HG03175 (cell line): Measurements from ENCODE around the gene AQR.

Source experiments
- ATAC-seq: cut with Tn5 transposase; IDR thresholded peaks from one replicate; pipeline ENCODE4 v1.9.1; 2021; ENCODE audit warnings: mild to moderate bottlenecking, moderate library complexity; ENCODE audit not compliant: unreplicated experiment

Gene AQR

DNA sequence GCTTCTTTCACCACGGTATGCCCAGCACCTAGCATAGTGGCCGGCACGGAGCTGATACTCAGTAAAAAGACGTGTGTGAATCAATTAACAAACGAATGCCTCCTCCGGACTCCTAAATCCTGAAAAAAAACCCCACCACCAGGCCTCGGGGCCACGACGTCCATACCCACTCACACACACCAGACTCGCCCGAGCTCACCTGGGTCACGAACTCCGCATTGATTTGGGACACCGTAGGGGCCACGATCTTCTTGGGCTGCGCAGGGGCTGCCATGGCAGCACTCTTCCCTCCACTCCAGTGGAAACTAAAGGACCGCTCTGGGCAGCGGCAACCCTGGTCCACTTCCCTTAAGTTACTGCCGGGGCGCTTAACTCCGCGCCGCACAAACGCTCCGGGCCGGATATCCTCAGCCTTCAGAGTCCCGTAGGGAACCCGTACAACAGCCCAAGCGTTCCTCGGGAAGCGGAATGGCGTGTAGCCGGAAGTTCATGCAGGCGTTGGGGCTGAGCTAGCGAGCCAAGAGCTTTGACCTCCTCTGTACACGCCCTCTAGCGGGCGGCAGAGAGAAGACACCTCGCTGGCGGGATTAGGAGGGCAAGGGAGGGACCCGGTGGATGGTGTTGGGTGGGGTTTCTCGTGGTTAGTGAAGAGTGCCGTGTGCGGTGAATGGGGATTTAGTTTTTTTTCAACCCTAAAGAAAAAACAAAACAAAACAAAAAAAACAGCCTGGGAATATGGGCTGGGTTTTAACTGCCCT, at the start of gene AQR:
AQR (minus strand) TSS at position 403 of the 758 bp plus-strand sequence; CDS start at position 274, 129 bp downstream.
- peak; percentile 97 for ATAC-seq

DNA sequence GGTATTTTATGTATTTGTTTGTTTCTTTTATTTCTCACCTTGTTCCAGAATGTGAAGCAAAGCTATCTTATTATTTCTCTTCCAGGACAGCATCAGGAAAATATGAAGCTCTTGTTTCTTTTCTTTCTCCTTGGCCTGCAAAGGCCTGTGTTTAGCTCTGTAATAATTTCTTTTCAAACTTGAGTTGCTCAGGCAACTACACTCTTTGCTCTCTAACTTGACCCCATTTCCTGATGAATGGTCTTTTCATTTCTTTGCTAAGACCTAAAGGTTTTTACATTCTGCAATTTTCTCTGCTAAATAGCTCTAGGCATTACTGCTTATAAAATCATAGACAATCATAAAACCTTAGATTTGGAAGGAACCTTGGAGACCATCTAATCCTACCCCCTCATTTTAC, 44.7 kb upstream of the AQR start:
- no peak for ATAC-seq

DNA sequence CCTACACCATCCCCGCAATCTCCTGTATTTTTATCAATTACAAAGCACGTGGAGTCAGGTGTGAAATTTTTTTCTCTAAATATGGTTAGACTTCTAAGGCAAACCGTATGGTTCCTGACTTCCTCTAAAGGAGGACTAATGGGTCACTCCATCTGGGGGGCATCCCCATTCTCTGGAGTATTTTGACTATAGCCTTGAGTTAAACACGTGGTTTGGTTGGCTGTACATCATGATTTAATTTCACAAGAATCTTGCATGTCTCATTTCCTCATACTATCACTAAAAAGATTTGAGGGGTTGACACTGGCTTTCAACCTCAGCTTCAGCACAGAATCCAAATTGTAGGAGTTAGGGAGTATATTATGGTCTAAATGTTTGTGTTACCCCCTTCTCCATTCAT, 43.8 kb upstream of the AQR start:
- no peak for ATAC-seq

DNA sequence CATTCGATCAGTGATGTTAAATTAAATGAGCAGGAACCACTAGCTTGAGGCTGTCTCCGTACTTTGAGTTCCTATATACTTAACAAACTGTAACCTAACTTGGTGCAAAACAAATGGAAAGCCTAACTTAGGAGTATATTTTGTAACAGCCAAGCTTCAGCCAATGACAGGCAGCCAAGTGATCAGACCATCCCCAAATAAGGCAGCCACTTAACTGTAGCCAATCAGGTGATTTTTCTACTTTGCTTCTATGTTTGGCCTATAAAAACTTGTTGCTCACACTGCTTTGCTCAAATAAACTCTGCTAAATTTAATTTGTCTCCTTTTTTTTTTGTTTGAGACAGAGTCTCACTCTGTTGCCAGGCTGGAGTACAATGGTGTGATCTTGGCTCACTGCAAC, 37.9 kb upstream of the AQR start:
- no peak for ATAC-seq

DNA sequence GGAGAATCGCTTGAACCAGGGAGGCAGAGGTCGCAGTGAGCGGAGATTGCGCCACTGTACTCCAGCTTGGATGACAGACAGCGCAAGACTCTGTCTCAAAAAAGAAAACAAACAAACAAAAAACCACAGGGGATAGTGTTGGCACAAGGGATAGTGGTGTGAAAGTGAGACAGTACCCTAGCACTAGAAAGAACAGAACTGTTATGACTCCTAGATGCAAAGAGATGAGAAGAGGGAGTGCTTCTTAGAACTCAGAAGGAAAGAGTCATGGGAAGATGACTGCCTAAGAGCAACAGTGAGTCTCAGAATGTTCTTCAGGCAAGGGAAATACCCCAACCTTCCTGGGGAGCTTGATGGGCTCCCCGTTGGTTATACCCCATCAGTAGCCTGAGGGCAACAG, 36.4 kb upstream of the AQR start:
- no peak for ATAC-seq

DNA sequence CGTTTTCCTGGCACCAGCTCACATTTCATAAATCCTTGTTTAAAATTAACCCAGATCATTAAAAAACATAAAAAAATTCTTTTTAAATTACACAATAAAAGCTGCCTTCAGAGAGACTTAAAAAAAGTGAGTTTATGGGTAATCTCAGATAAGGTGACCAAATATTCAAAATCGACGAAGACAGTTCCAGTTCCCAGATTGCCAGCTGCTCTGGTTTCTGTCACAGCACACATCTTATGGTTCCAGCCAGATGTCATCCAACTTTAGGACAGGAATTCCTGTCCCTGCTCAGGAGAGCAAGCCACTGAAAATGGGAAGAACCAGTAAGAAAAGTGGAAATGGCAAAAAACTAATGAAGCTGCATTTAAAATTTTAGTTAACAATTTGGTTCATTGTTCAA, 34.4 kb upstream of the AQR start:
- ATAC-seq, result no peak

DNA sequence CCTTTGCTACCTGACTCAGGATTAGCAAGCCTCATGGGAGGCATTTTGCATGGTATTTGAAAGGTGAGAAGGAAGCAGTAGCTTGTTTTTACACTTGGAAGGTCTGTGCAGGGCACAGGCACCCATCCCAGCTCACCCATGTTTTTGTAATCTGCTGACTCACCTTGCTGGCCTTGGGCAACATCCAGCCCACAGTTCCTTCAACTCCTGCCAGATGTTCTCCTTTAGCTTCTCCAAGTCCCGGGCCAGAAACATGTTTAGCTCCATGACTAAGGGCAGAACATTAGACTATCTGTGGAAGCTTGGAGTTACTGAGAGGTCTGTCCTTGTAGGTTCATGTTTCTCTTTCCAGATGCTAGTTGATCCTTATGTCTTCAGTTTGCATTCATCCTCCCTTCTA, 31.0 kb upstream of the AQR start:
- ATAC-seq, result no peak

DNA sequence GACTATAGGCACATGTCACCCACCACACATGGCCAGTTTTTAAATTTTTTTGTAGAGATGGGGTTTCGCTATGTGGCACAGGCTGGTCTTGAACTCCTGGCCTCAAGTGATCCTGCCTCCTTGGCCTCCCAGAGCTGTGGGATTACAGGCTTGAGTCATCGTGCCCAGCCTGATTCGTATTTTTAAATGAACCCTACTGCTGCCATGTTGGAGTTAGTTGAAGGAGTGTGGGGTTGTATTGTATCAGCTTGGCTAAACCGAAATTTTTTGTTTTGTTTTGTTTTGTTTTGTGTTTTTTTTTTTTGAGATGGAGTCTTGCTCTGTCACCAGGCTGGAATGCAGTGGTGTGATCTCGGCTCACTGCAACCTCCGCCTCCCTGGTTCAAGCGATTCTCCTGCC, 30.4 kb upstream of the AQR start:
- ATAC-seq, result no peak

DNA sequence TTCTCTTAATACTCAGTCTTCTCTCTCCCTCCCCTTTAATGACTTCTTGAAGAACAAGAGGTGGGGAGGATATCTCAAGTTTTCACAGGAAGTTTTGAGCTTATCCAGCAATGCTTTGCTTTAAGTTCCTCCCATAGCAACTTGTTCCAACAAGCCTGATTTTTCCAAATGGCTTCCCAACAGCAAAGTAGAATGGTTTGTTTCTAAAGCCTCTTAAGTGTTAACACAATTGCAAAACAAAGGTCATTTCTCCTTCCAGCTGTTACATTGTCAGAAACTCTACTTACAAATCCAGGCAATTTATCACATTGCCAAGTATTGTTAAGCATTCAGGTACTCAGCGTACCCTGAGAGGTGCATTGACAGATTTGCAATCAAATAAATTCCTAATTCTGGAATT, 25.4 kb upstream of the AQR start:
- no peak for ATAC-seq

DNA sequence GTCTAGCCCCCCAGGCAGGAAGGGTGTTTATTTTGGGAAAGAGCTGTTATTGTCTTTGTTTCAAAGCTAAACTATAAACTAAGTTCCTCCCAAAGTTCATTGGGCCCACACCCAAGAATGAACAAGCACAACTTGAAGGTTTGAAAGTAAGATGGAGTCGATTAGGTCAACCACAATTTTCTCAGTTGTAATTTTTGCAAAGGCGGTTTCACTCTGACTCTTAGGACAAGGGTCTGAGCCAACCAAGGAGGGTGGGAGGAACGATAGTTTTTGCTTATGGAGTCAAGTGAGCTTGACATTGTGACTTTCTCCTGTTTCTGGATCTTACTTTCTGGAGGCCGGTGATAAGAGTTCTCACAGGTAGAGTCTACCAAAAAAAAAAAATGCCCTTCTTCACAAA, 24.3 kb upstream of the AQR start:
- ATAC-seq, result peak; percentile 92

DNA sequence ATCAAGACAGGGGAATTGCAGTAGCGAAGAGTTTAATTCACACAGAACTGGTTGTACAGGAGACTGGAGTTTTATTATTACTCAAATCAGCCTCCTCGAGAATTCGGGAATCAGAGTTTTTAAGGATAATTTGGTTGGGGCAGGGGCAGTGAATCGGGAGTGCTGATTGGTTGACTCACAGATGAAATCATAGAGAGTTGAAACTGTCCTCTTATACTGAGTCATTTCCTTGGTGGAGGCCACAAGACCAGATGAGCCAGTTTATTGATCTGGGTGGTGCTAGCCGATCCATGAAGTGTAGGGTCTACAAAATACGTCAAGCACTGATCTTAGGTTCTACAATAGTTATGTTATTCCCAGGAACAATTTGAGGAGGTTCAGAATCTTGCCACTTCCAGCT, 23.9 kb upstream of the AQR start:
- ATAC-seq, result no peak

DNA sequence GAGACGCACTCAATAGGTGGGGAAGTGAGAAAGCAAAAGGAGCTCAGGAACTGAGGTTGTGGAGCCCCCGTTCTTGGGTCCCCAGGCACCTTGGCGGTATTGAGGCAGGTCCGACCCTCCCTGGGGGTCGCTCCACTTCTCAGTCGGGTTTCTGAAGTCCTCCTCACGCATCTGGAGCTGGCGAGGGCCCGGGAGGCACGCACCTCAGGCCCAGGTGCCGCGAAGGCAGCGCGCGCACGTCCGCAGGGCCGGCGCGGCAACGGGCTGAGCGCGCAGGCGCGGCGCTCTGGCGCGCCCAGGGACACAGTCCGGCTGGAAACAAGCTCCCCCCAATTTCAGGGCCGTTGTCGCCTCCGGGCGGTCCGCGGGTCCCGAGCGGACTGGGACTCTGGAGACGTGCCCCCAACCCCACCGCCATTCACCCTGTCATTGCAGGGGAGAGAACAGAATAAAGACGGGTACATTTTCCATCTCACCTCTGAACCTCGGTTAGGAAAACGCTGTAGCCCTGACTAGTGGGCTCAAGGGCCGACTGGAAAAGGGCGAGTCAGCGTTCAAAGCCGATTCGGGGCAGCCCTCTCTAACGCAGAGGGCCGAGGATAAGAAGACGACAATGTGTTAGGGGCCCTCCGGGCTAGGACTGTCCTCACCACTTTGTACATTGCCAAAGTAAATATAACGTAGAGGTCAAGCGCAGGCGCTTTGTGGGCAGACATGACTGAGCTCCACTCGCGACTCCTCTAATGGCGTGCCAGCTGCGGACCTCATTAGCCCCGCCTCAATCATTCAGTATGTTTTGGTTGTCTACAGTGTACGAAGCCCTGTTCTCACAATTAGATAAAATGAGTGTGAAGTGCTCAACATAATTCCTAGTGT, 18.7 kb upstream of the AQR start, which contains the start of gene ZNF770:
ZNF770 (minus strand) TSS at position 261 of the 876 bp plus-strand sequence. CDS start 4,853 bp downstream, outside the sequence.
- ATAC-seq, result peak; percentile 74

DNA sequence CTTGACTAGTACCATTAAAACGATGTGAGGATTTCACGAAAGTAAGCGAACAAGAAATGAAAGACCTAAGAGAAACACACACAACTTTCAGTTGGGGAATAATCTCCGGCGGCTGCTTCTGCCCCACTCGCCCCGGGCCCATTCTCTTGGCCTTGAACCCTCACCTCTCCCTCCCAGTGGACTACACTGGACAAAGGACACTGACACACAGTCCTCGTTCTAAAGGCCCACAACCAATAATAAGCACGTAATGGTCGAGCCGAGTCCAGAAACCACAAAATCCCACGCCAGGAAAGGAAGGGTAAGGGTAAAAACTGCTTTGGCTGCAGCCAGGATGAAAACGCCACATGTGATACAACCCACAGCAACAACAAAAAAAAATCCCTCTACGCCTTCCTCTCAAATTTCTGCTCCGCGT, 18.1 kb upstream of the AQR start:
- no peak for ATAC-seq

DNA sequence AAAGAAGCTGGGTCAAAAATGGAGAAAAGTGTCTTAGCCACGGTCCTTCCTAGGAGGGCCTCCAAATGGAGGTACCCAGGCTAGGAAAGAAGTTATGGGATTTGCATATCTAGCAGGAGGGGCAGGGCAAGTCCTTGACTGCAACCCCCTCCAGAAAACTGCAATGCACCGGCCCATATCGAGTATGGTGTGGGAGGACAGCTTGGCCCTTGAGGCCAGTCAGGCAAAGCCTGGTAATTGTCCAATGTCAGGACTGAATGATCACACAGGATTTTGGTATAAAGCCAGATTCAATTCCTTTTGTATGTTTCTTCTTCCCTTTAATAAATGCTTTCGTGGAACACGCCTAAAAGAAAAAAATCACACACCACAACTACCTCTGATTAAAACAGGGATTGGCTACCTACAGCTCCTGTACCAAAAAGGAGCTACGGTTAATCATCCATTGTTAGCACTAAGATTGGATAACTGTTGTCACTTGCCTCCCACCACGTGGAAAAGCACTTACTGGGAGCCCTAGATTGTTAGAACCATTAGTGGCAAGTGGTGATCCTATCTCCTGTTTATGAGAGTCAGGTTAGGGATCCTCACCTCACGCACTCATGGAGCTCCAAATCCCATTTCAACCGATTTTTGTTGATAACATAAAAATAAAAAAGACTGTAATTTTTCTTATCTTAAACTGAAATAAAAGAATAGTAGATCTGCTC, 17.4 kb upstream of the AQR start:
- ATAC-seq, result no peak

DNA sequence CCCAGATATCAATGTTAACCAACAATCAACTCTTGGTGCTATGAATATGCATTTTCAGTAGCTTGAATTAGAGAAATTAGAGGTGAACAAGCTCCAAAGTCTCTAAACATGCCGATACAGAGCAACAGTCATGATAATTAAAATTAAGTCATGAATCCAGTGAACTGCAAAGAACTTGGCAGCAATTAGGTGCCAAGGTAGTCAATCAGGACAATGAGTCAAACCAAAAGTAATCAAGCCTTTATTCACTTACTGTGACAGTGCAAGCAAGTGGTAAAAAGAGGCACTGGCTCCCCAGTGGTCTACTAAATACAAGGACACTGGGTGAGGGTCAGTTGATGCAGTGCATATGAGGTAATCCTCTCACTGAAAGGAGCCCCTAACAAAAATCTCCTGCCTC, 16.8 kb upstream of the AQR start:
- no peak for ATAC-seq

DNA sequence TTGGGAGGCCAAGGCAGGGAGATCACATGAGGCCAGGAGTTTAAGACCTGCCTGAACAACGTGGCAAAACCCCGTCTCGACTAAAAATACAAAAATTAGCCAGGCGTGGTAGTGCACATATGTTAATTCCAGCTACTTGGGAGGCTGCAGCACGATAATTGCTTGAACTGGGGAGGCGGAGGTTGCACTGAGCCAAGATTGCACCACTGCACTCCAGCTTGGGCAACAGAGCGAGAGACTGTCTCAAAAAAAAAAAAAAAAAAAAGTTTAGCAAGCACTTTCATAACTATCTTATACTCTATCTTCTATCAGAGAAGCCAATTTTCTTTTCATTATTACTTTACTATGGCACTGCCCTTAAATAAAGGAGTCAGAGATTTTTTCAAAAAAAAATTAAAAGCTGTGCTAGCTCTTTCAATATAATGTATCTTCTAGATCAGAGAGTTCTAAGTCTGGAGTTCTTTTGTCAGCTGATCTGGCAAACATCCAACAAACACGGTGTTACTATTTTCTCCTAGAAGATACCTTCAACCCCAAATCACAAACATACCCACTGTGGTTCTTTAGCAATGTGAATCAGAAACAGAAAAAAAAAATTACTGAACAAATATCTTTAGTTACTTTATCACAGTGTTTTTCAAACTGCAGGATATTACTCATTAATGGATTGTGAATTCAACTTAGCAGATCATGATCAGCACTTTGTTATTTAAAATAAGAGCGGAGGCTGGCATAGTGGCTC, 15.5 kb upstream of the AQR start:
- no peak for ATAC-seq

DNA sequence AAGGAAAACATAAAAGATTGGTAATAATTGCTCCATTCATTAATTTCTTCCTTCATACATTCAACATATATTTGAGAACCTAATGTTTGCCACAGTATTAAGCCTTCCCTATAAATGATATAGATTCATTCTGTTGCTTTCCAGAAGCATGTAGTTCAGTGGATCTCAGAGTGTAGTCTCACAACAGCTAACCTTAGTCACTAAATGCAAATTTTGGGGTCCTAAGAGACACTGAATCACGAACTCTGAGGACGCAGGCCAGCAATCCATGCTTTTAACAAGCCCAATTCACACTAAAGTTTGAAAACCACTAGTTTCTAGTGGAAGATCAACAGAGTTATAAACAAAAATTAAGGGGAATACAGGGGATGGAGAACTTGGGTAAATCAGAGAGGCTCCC, 7.2 kb upstream of the AQR start:
- no peak for ATAC-seq

DNA sequence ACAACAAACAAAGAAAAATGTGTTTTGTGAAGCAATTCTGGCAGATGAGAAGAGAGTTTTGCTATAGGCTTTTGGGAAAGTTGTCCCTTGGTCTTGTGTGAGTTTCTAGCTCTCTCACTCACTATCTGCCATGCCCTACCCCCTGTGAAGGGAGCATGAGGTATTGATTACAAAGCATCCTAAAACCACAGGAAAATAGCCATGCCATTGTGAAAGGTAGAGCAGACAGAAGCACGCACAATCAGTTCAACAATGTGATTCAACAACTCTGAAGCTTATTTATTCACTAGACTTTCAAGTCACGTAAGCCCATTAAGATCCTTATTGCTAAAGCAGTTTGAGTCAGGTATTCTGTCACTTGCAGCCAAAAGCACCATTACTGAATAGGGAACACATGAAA, 6.5 kb upstream of the AQR start:
- ATAC-seq, result no peak

DNA sequence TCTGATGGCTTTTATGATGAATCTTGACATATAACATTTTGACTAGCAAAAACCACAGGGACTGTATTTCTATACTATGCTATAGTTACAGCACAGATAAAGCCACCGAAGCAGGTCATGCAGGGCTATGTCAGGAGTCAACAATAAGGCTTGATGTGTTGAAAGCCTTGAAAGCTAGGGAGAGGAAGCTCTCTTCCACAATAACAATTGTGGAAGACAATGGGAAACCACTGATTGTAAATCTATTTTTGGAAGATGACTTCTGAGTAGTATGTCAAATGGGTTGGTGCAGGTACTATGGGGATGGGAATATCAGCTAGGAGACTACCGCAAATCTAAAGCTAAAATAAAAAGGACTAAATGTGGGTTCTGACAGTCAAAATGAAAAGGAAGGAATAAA, 4.0 kb upstream of the AQR start:
- no peak for ATAC-seq

DNA sequence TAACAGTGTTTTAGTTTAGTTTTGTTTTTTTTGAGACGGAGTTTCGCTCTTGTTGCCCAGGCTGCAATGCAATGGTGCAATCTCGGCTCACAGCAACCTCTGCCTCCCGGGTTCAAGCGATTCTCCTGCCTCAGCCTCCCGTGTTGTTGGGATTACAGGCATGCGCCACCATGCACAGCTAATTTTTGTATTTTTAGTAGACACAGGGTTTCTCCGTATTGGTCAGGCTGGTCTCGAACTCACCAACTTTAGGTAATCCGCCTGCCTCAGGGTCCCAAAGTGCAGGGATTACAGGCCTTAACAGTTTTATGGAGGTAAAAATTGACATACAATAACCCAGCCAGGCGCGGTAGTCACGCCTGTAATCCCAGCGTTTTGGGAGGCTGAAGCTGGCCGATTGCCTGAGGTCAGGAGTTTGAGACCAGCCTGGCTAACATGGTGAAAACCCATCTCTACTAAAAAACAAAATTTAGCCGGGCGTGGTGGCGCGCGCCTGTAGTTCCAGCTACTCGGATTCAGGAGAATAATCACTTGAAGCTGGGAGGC, 629 bp upstream of the AQR start:
- ATAC-seq, result peak; percentile 8

DNA sequence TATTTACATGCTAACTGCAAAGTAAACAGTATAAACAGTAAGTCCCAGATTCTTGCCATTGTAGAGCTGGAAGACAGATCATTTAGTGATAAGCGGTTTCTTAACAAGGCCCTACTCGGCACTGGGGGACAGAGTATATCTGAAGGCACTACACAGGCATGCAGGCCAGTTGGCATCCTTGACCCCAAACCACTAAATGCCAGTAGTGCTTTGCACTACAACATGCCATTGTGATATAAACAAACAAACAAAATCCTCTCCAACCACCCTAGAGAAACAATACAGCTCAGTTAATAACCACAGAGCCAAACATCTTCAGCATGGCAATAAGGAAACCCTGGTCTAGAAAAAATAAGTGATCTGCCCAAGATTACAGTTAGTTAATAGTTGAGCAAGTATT, 5.3 kb downstream of the AQR start:
- no peak for ATAC-seq
